HG02798 (cell line): Measurements from ENCODE around the gene FCER1G.
"Not testable (repeated sequence)": the region's sequence is repeated elsewhere in the genome, so short reads cannot be mapped to it uniquely, and the experiment has no call there.

Source experiments
- ATAC-seq: cut with Tn5 transposase; IDR thresholded peaks from one replicate; pipeline ENCODE4 v1.9.1; 2021; ENCODE audit warnings: mild to moderate bottlenecking; ENCODE audit not compliant: unreplicated experiment, poor library complexity

Gene FCER1G

DNA sequence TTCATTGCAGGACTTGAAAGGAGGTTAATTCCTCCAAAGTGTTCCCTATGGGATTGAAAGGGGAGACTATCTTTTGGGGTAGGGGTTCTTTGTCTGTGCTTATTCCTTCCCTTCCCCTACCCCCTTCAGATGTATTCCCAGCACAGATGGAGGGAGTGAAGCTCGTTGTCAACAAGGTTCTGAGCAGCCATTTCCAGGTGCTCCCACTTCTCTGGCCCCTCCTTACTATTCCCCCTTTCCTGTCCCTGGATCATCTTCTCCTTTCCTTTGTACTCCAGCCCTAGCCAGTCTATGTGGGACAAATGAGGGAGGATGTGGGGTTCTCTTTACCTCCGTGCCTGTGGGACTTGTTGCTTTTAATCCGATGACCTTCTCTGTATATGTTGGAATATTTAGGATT is 11.7 kb downstream of the FCER1G start:
- no peak for ATAC-seq

DNA sequence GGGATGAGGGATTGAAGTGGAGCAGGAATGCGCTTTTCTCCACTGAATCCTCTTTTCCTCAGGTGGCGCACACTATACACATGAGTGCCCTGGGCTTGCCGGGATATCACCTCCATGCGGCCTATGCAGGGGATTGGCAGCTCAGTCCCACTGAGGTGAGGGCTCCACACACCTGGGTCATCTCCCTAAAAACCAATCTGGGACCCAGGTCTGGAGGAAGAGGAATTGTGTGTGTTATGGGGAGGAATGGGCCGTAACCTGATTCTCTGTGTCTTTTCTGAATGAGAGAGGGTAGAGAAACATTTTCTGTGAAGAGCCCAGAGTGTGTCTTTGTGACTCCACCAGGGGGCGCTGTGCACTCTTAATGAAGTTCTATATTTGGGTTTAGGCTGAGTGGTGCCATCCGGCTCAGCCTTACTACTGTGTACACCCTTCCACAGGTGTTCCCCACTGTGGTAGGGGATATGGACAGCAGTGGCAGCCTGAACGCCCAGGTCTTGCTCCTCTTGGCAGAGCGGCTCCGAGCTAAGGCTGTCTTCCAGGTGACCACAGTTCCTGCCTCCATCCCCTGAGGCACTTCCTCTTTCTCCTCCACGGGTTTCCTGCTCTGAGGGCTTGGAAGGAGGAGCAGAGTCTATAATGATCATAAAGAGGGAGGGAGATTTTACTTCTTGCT is 12.2 kb downstream of the FCER1G start:
- ATAC-seq = peak; percentile 28

DNA sequence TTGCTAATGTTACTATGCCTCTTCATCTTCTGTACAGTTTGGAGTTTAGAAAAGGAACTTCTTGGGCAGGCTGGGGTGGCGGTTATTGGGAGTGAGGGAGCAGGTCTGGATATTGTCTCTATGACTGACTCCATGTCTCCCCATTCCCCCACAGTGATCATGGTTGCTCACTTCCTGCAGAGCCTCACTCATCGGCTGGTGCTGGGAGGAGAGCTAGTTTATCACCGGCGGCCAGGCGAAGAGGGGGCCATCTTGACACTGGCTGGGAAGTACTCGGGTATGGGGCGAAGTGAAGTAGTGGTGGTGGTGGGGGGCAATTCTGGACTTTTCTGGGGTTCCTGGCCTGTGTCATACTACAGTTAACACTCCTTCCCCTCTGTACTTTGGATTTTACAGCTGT is 12.9 kb downstream of the FCER1G start:
- no peak for ATAC-seq

DNA sequence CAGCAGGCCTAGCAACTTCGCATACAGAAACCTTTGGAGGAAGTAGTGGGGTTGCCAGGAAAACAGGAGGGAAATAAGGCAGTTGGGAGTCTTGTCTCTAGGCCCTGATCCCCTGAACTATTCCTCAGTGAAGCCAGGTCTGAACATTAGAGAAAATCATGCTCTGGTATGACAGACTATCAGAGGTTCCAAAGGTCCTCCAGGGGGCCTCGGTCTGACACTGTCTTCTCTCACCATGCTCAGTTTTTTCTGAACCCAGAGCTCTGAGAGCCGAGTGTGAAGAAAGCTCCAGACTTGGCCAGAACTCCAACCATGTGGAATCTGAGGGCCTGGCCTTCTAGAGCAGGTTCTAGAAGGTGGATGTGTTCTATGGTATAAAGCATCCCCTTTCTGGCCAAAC is 14.8 kb downstream of the FCER1G start:
- ATAC-seq = no peak

DNA sequence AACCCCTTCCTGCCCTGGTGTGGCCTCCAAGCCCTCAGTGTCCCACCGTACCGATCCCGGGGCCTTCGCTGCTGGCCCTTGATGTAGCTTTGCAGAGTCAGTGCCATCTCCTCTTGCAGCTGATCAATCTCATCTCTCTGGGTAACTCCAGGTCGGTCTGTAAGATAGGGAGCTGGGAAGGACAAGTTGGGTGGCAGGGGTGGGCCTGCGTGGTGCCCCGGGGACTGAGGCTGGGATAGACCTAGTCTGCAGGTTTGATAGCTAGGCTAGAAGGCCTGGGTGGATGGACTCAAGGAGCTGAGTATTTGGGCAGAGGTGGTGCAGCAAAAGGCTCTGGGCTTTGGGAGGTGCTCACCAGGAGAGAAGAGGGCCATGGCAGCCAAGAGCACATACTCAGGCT is 15.7 kb downstream of the FCER1G start:
- no peak for ATAC-seq

DNA sequence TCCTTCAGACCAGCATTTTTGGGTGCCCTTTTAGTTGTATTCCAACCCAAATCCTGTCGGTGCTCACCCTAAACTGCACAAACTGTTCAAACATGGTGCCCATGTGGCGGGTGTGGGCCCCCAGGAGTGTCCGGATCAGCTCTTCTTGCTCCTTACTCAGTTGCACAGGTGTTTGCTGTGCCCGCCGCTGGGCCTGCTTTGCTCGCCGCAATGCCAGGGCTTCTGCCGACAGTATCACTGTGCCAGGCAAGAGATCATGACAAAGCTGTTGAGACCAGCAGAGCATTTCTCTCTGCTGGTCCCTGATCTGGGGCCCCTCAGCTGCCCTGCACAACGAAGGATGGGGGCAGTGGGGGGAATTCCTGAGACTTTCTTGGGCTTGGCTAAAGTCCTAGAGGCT is 18.0 kb downstream of the FCER1G start:
- no peak for ATAC-seq

DNA sequence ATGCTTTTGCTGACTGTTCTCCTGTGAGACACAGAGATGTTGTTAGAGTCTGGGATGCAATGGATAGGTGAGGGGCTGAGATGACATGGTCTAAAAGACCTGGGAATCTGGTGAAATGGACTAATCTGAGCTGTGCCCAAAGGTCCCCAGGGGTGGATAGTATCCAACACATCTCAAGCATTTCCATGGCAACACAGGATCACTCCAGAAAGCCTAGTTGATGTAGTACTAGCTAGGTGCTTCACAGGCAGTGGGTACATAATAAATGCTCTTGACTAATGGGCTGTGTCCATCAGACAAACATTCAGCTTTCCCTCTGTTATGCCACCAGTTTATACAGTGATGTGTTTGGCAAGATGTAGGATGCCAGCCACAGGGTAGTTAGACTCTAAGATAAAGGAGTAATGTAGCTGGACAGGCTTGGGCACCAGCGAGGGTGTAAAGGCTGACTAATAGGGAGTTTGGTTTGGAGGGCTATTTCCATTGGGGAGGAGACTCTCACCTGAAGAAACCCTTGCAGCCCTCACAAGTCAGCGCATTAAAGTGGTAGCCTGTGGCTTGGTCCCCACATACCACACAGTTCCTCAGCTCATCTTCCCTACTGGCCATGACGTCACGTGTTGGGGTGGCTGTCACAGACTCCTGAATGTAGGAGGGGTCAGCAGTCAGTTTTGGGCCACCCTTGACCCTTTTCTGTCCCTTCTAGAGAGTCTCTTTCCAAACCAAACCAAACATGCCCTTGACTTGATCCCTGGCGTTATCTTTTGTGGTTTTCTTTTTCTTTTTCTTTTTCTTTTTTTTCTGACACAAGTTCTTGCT is 21.1 kb downstream of the FCER1G start:
- no peak for ATAC-seq

DNA sequence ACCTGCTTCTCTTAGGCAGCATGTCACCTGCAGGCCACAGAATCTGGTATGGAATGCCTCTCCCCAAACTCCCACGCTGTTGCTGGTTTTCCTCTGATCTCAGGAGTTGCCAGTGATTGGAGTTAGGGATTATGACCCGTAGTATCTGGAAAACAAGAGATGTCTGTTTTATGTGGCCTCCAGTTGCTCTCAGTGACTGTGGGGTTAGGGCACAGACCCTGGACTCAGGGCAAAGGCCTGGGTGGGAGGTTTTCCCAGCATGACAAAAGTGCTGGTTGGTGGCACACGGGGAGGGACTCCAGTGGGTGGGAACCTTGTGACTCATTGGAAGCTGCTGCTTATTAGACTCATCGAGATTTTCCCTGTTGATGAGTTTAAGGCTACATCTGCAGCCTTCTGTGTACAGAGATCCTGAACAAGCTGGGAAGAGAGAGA is 23.0 kb downstream of the FCER1G start, which contains the start of gene NR1I3:
TSS of gene NR1I3 (minus strand) at position 165 of the 435 bp plus-strand sequence. CDS start 1,638 bp downstream, outside the sequence.
- ATAC-seq = no peak

DNA sequence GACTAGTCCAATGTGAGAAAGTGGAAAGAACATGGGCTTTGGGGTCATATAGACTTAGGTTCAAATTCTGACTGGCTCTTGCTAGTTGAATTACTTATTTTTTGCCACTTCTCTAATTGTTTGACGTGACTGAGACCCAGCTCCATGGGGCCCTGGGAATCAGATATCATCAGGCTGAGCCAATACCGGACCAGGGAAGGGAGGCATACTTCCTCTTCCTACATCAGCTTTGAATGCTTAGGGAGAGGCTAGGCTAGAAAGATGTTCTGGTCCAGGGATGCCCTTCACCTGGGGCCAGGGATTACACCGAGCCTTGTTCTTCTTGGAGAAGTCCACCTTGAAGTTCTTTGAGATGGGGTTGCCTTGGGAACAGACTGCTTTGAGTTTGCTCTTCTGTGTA is 26.6 kb downstream of the FCER1G start:
- ATAC-seq = no peak

DNA sequence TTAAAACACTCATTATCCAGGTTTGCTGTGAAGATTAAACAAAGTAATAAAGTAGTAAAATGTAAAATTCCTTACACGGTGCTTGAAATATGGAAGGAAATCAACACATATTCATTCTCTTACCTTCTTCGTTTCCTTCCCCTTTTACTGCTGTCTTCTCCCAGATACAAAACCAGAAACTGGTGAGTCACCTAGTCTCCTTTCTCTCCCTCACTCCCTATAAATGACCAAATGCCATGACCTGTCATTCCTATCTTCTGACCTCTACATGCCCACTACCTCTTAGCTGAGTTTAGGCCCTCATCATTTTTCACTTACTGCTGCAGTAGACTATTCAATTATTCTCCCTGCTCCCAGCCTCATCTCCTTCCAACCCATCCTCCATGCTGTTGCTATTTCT is 27.2 kb downstream of the FCER1G start:
- no peak for ATAC-seq

DNA sequence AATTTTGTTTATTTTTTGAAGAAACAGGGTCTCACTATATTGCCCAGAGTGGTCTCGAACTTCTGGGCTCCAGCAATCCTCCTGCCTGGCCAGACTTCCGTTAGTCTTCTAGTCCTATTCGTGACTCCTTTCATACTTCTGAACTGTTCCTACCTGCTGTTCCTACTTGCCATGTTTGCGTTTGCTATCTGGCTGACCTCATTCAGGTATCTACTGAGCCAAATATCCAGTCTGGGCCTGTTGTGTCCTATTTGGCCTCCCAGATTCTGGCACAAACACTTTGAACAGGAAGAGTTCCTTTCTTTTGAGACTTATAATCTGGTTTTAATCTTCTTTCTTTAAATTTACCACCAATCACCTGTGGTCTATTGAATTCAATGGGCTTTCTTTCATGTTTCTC is 29.8 kb downstream of the FCER1G start:
- no peak for ATAC-seq

DNA sequence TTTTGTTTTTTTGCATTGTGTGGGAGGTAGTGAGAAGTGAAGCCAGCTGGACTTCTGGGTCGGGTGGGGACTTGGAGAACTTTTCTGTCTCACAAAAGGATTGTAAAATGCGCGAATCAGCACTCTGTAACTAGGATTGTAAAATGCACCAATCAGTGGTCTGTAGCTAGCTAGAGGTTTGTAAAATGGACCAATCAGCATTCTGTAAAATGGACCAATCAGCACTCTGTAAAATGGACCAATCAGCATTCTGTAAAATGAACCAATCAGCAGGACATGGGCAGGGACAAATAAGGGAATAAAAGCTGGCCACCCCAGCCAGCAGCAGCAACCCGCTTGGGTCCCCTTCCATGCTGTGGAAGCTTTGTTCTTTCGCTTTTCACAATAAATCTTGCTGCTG is 35.0 kb downstream of the FCER1G start:
- not testable (repeated sequence) for ATAC-seq

DNA sequence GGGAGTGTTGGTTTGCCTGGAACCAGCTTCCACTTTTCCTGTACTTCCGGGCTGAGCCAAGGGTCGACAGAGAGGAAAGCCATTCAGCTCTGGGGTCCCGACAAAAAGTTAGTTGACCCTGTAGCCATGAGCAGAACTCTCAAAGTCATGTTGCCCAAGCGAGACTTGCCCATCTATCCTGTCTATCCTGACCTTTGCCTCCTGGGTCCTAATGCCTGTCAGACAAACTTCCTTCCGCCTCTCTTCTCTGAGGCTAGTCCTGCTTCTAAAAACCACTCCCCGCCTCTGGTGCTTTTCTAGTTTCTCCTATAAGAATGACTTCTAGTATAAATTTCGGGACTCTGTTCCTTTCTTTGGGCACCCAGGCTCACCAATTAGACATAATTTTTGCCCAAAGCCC is 35.7 kb downstream of the FCER1G start:
- ATAC-seq = no peak

DNA sequence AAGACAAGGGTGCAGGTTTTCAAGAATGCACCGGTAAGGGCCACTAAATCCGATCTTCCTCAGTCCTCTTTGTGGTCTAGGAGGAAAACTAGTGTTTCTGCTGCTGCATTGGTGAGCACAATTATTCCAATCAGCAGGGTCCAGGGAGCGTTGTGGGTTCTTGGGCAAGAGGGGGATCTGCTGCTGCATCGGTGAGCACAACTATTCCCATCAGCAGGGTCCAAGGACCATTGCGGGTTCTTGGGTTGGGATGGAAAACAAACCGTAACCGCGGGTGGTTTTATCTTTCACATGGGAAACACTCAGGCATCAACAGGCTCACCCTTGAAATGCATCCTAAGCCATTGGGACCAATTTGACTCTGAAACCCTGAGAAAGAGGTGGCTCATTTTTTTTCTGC is 36.5 kb downstream of the FCER1G start:
- no peak for ATAC-seq

DNA sequence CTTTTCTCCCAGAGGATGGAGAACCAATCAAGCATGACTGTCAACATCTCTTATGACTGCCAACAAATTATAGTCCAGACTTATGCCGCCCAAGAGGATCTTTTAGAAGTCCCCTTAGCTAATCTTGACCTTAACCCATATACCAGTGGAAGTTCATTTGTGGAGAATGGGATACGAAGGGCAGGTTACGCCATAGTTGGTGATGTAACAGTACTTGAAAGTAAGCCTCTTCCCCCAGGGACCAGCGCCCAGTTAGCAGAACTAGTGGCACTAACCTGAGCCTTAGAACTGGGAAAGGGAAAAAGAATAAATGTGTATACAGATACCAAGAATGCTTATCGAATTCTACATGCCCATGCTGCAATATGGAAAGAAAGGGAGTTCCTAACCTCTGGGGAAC is 40.2 kb downstream of the FCER1G start:
- ATAC-seq = not testable (repeated sequence)

DNA sequence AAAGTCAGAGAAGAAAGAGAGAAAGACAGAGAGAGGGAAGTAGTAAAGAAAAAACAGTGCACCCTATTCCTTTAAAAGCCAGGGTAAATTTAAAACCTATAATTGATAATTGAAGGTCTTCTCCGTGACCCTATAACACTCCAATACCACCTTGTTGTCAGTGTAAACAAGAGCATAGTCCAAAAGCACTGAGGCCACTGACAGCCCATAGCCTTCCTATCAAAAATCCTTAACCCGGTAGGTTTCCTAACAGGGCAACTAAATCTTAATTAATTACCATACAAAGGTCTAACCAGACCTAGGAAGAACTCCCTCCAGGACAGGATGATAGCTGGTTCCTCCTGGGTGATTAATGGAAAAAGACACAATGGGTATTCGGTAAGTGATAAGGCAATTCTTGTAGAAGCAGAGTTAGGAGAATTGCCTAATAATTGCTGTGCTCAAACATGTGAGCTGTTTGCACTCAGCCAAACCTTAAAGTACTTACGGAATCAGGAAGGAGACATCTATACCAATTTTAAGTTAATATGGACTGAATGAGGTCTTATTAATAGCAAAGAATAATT is 40.9 kb downstream of the FCER1G start:
- ATAC-seq = not testable (repeated sequence)

DNA sequence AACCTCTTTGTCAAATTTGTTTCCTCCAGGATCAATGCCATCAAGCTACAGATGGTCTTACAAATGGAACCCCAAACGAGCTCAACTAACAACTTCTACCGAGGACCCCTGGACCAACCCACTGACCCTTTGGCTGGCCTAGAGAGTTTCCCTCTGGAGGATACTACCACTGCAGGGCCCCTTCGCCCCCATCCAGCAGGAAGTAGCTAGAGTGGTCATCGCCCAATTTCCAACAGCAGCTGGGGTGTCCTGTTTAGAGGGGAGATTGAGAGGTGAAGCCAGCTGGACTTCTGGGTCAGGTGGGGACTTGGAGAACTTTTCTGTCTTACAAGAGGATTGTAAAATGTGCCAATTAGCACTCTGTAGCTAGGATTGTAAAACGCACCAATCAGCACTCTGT is 42.0 kb downstream of the FCER1G start:
- ATAC-seq = not testable (repeated sequence)

DNA sequence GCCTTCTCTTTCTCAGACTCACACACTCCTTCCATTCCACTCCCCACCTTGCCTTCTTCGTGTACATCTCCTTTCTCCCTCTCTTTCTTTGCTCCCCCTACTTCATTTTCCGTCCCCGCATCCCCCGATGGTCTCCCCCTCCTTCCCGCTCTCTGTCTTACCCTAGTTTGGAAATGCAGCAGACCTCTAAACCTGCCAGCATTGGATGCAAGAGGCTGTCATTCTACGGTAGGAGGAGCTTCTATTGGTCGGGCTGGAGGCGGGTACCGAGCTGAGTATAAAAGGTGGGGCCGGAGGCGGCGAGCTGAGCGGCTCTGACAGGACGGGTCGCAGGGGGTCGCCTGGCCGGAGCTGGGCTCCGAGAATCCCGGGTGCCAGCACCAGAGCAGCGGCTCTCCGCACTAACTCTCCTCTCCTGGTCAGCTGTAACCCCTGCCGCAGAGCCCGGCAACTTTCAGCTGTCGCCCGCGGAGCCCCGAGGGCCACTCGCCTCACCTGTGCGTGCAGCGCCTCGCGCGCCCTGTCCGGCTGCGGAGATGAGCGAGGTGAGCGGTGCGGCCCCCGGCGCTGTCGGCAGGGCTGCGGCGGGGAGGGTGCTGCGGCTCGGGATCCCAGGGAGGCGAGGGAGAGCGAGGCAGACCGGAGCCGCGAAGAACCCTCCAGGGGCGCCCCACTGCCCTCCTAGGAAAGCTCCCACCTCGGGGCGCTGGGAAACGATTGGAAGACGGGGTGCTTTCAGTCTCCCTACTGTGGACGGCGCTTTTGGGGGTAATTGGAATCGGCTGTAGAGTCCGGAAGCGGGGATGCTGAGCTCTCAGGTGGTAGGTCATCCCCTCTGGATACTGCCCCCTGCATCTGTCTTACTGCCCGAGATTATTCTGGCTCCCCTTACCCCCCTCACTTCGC is 43.6 kb downstream of the FCER1G start, which contains the start of gene PCP4L1:
TSS of gene PCP4L1 (plus strand) at position 307 of the 906 bp plus-strand sequence. CDS start at position 537, 230 bp downstream.
- ATAC-seq = peak; percentile 57

DNA sequence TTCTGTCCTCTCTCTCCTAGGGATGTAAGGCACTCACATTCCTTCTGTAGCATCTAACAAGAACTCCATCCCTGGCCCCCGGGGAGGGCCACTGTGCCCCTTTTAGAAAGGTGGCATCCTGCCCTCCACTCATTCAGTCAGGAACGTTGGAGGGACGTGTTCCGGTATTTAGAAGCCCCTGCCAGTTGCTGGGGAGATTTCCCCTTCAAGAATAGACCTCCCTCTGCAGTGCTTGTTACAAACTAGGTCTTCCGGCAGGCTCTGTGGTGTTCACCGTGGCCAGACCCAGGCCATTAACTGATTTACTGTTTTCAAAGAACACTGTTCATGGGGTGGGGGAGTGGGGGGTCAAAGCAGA is 44.2 kb downstream of the FCER1G start:
- no peak for ATAC-seq

DNA sequence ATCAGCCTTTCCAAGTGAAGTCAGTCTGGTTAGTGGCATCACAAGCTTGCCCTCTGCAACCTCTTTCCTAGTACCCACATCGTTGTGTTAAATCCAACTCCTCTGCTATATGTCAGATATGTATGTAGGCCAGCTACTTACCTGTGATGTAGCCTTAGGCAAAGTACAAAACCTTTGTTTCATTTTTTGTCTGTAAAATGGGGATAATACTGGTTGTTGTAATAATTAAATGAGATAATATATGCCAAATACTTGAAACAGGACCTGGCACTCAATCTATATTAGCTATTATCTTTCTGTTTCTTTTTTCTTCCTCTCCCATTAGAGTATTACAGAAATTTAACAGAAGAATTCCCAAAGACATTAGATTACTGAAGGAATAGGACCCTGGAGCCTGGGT is 44.7 kb downstream of the FCER1G start:
- ATAC-seq = no peak
